ENCODE measurements around the gene COL23A1.

COL23A1 gene

DNA sequence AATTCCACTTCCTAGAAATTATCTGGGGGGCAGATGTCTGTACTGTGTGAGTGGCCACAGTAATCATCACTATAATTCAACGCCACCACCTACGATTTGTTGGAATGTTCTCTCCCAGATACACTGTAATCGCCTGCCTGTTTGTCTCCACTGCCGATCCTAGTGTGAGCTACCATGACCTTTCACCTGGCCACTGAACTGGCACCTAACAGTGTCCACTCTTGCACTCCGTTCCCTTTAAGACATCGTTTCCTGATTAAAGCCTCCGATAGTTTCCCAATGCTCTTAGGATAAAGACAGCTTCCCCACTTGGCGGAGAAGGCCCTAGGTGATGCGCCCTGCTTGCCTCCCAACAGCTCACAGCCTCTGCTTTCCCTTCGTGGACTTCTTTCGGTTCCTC lies 361.6 kb downstream of the COL23A1 start:
- H3K4me3 ChIP-seq (ENCODE audit: low read depth in 1 of 2, low read length in 1 of 2): no peak overlapping the region
- no peaks in the 10 kb centered on the region for H3K9me3 ChIP-seq
- no peak overlapping the region for H3K27ac ChIP-seq
- TF ChIP-seq, protein P1, sequence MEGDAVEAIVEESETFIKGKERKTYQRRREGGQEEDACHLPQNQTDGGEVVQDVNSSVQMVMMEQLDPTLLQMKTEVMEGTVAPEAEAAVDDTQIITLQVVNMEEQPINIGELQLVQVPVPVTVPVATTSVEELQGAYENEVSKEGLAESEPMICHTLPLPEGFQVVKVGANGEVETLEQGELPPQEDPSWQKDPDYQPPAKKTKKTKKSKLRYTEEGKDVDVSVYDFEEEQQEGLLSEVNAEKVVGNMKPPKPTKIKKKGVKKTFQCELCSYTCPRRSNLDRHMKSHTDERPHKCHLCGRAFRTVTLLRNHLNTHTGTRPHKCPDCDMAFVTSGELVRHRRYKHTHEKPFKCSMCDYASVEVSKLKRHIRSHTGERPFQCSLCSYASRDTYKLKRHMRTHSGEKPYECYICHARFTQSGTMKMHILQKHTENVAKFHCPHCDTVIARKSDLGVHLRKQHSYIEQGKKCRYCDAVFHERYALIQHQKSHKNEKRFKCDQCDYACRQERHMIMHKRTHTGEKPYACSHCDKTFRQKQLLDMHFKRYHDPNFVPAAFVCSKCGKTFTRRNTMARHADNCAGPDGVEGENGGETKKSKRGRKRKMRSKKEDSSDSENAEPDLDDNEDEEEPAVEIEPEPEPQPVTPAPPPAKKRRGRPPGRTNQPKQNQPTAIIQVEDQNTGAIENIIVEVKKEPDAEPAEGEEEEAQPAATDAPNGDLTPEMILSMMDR (IDR thresholded peaks at IDR 0.05): no peak
- no peaks in the 10 kb centered on the region for H3K27me3 ChIP-seq
- peaks cover 28 to 31% of the 10 kb centered on the region in 2 experiments for H3K4me1 ChIP-seq (ENCODE audit: control insufficient read depth in 1 of 2, insufficient read depth in 1 of 2, low read depth in 1 of 2, low read length in 1 of 2)
- peaks cover 63% of the 10 kb centered on the region for H3K36me3 ChIP-seq

DNA sequence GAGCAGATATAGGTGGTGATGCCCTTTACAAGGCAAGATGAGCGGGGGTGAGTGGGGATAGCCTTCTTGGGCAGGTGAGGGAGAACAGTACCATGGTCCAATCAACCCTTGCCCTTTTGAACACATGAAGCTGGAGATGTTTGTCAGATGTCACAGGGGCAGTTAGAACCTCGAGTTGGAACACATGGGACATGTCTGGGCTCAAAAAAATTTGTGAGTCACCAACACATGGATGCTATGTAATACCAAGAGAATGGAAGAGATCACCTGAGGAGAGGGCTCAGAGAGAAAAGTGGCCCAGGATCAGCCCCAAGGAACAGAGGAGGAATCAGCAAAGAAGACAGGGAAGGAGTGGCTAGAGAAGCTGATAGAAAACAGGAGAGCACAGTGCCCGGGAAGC lies 362.3 kb downstream of the COL23A1 start:
- H3K4me1 ChIP-seq (ENCODE audit: control insufficient read depth in 1 of 2, insufficient read depth in 1 of 2, low read depth in 1 of 2, low read length in 1 of 2): peaks cover 24 to 25% of the 10 kb centered on the region in 2 experiments
- peaks cover 69% of the 10 kb centered on the region for H3K36me3 ChIP-seq
- TF ChIP-seq, protein P1 (IDR thresholded peaks at IDR 0.05): no peak
- H3K27me3 ChIP-seq: no peaks in the 10 kb centered on the region
- H3K9me3 ChIP-seq: no peaks in the 10 kb centered on the region
- no peak overlapping the region for H3K27ac ChIP-seq
- no peak overlapping the region for H3K4me3 ChIP-seq (ENCODE audit: low read depth in 1 of 2, low read length in 1 of 2)

DNA sequence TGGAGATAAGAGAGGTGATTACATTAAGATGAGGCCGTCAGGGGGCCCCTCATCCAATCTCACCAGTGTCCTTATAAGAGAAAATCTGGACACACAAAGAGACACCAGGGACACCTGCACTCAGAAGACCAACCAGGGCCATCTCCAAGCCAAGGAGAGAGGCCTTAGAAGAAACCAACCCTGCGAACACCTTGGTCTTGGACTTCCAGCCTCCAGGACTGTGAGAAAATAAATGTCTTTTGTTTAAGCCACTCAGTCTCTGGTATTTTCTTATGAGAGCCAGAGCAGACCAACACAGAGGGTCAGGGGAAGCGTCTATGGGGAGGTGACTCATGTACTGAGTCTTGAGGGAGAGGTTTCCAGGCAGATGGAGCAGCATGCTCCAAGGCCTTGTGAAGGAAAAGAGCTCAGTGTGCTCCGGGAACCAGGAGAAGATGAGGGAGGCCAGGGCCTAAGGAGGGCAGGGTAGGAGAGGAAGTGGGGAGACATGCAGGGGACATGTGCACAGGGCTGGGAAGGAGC lies 363.0 kb downstream of the COL23A1 start:
- H3K4me3 ChIP-seq (ENCODE audit: low read depth in 1 of 2, low read length in 1 of 2): no peak overlapping the region
- H3K27me3 ChIP-seq: no peaks in the 10 kb centered on the region
- TF ChIP-seq, protein P1 (IDR thresholded peaks at IDR 0.05): no peak
- peak overlapping the region; percentile 8 for H3K27ac ChIP-seq
- no peaks in the 10 kb centered on the region for H3K9me3 ChIP-seq
- peaks cover 77% of the 10 kb centered on the region for H3K36me3 ChIP-seq
- peaks cover 19 to 23% of the 10 kb centered on the region in 2 experiments for H3K4me1 ChIP-seq (ENCODE audit: control insufficient read depth in 1 of 2, insufficient read depth in 1 of 2, low read depth in 1 of 2, low read length in 1 of 2)

DNA sequence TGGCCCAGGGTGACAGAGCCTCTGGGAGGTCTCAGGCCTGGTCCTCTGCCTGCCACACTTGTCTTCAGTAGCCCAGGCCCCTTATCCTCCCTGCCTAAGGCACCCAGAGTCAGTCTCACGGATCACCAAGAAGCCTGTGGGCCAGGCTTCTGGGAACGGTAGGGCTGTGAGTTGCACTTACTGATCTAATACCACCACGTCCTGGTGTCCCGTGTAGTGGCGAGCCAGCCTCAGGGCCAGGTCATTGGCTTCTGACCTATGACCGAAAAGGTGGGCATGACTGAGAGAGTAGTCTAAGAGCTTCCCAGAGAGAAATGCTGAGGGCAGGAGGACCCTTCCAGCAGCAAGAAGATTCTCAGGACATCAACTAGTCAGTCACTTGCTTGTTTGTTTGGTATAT lies 365.0 kb downstream of the COL23A1 start:
- TF ChIP-seq, protein P1 (IDR thresholded peaks at IDR 0.05): no peak
- no peaks in the 10 kb centered on the region for H3K27me3 ChIP-seq
- peaks cover 92% of the 10 kb centered on the region for H3K36me3 ChIP-seq
- no peak overlapping the region for H3K4me3 ChIP-seq (ENCODE audit: low read depth in 1 of 2, low read length in 1 of 2)
- H3K4me1 ChIP-seq (ENCODE audit: control insufficient read depth in 1 of 2, insufficient read depth in 1 of 2, low read depth in 1 of 2, low read length in 1 of 2): peaks cover 17 to 24% of the 10 kb centered on the region in 2 experiments
- H3K9me3 ChIP-seq: no peaks in the 10 kb centered on the region
- no peak overlapping the region for H3K27ac ChIP-seq

DNA sequence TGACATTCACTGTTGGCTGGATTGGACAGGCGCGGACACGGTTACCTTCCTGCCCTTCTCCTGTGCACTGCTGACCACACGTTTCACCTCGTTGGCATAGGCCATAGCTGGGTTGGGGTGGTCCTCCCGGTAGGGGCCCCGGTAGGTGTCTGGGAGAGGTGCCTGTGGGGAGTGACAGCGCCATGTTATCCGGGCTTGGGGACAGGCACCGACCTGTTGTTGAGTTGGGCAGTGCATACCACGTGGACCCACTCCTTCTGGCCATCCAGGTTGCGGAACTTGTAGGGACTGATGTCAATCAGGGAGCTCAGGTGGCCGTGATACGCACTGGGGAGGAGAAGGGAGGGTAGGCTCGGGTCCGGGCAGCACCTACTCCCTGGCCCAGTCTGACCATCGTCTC lies 365.8 kb downstream of the COL23A1 start:
- H3K4me3 ChIP-seq (ENCODE audit: low read depth in 1 of 2, low read length in 1 of 2): no peak overlapping the region
- peaks cover 92% of the 10 kb centered on the region for H3K36me3 ChIP-seq
- peaks cover 17 to 18% of the 10 kb centered on the region in 2 experiments for H3K4me1 ChIP-seq (ENCODE audit: control insufficient read depth in 1 of 2, insufficient read depth in 1 of 2, low read depth in 1 of 2, low read length in 1 of 2)
- TF ChIP-seq, protein P1 (IDR thresholded peaks at IDR 0.05): no peak
- H3K9me3 ChIP-seq: no peaks in the 10 kb centered on the region
- no peaks in the 10 kb centered on the region for H3K27me3 ChIP-seq
- no peak overlapping the region for H3K27ac ChIP-seq

Data from neutrophil (primary cell).